ENCODE measurements around the gene HOXD4.

DNA sequence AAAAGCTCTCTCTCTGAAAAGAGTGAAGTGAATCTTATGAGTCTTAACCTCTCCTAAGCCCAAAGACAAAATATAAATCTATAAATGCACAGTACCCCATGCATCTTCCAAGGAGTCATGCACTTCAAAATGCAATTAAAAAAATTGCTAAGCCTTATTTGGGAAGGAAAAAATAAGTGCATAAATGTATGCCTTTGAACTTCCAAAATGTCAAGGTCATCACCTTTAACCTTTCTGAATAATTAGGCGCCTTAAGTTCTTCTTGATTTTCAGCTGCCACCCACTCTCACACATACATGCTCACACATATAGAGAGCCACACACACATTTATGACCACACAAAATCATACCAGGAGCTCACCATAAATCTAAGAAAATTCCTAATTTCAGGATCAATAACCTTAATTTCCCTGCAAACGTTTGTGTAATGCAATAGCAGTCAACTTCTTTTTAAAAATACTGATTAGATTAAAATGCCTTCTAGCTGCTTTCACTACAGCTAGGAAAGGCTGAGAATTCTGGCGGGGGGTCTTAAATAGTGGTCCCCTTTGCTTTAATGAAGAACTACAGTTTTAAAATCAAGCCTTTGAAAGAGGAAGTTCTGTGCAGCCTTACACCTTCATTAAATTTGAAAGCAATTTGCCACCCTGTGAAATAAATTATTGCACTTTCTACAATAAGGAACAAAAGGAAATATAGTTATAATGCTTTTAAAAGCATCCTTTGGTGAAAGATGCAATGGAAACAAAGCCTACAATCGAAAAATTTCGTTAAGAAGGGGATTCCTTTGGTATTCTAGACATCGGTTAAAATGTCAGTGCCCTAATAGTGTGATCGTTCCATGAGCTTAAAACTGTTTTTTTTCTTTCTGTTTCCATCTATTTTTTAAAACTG lies 40.7 kb upstream of the HOXD4 start:
- TF ChIP-seq, protein P1, sequence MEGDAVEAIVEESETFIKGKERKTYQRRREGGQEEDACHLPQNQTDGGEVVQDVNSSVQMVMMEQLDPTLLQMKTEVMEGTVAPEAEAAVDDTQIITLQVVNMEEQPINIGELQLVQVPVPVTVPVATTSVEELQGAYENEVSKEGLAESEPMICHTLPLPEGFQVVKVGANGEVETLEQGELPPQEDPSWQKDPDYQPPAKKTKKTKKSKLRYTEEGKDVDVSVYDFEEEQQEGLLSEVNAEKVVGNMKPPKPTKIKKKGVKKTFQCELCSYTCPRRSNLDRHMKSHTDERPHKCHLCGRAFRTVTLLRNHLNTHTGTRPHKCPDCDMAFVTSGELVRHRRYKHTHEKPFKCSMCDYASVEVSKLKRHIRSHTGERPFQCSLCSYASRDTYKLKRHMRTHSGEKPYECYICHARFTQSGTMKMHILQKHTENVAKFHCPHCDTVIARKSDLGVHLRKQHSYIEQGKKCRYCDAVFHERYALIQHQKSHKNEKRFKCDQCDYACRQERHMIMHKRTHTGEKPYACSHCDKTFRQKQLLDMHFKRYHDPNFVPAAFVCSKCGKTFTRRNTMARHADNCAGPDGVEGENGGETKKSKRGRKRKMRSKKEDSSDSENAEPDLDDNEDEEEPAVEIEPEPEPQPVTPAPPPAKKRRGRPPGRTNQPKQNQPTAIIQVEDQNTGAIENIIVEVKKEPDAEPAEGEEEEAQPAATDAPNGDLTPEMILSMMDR (IDR thresholded peaks at IDR 0.05): no peak
- TF ChIP-seq POLR2AphosphoS5 (IDR thresholded peaks at IDR 0.05) (peak in 1 of 3 donors; percentile 25), POLR2A (IDR thresholded peaks at IDR 0.05) (no peak)

All from transverse colon (tissue), 4 donors.